ENCODE results near the gene MIGA1.

DNA sequence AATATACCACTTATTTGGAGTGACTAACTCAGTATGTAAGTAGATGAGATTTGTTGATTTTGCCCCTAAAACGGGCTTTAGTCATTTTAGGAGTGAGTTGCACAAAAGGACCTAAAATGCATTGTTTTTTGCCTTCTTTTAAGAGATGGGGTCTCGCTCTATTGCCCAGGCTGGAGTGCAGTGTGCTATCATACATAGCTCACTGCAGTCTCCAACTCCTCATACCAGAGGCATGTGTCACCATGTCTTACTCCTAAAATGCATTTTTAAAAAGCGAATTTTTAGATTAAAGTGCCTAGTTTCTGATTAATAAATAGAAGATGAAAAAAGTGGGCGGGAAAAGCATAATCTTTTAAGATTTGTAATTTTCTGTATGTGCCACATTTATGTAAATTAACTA, 97.4 kb downstream of the MIGA1 start:
- no peak for TF ChIP-seq POLR2A (IDR thresholded peaks at IDR 0.05; ENCODE audit: low read depth, low read length)
- TF ChIP-seq POLR2AphosphoS5 (IDR thresholded peaks at IDR 0.05; ENCODE audit: low read depth, low read length): no peak
- TF ChIP-seq TAF1 (IDR thresholded peaks at IDR 0.05; ENCODE audit: borderline replicate concordance, low read depth, low read length): no peak
